Heart left ventricle (tissue), 16 donors: ENCODE measurements around the gene NSG2. TPM values are rescaled to one million over a fixed set of nuclear protein-coding genes. Genes with fewer than 3 reads are reported as not detected.
A peak's percentile ranks its signal among the peaks of the same experiment; 100 is the strongest.

Experiments used
- ATAC-seq, 4 donors: fragments of 200-7000 bp; cut with Tn5 transposase; one replicate each; pipeline ENCODE4 v1.9.1; 2020 to 2022; ENCODE audit warnings: moderate library complexity in 4 of 4, mild to moderate bottlenecking in 3 of 4, moderate number of reproducible peaks in 1 of 4
- DNase-seq, 5 donors: peaks; one replicate each; pipeline ENCODE4 v3.0.0-alpha.2; 2020
- H3K27ac ChIP-seq, 12 donors: fragments of 200-600 bp; sonication (generic) in 4 of 12; one replicate each; pipeline versions ENCODE4 v1.5.0 to v1.8.0; 2016 to 2022; ENCODE audit warnings: mild to moderate bottlenecking in 2 of 12
- H3K27me3 ChIP-seq, 9 donors: fragments of 200-600 bp; sonication (generic) in 2 of 9; one replicate each; pipeline versions ENCODE4 v1.5.1 to v1.8.0; 2016 to 2022; ENCODE audit warnings: mild to moderate bottlenecking in 3 of 9
- H3K36me3 ChIP-seq, 9 donors: fragments of 200-600 bp; sonication (generic) in 2 of 9; one replicate each; pipeline versions ENCODE4 v1.5.0 to v1.8.0; 2018 to 2022; ENCODE audit warnings: mild to moderate bottlenecking in 2 of 9
- H3K4me1 ChIP-seq, 12 donors: fragments of 200-600 bp; sonication (generic) in 4 of 12; one replicate each; pipeline versions ENCODE4 v1.5.0 to v1.8.0; 2016 to 2022; ENCODE audit warnings: mild to moderate bottlenecking in 3 of 12
- H3K4me3 ChIP-seq, 12 donors: fragments of 200-600 bp; sonication (generic) in 4 of 12; one replicate each; pipeline versions ENCODE4 v1.5.0 to v1.8.0; 2017 to 2022; ENCODE audit warnings: mild to moderate bottlenecking in 9 of 12, moderate library complexity in 4 of 12
- H3K9me3 ChIP-seq, 12 donors: fragments of 200-600 bp; sonication (generic) in 4 of 12; one replicate each; pipeline versions ENCODE4 v1.5.0 to v1.8.0; 2016 to 2022; ENCODE audit warnings: mild to moderate bottlenecking in 1 of 12
- CTCF ChIP-seq, 12 donors: fragments of 200-600 bp; sonication (generic) in 4 of 12; IDR thresholded peaks; one replicate each; pipeline versions ENCODE4 v1.5.0 to v1.8.0; 2018 to 2022; ENCODE audit warnings: antibody characterized with exemption in 12 of 12, mild to moderate bottlenecking in 5 of 12
- POLR2A ChIP-seq, 2 donors: fragments of 450-650 bp; IDR thresholded peaks; one replicate each; pipeline ENCODE4 v1.6.1; 2017; ENCODE audit warnings: antibody characterized with exemption in 2 of 2, mild to moderate bottlenecking in 2 of 2, moderate library complexity in 2 of 2
- WGBS, 4 donors: extraction: QIAGEN DNeasy Blood & Tissue Kit in 2 of 4; methylation state at CpG; one replicate each; pipeline versions ENCODE4 v1.1.5 to v1.1.7; 2013 to 2018; 5-methylcytosine and 5-hydroxymethylcytosine counted together
- intact Hi-C, 10 donors: fragments of 100-400 bp; cut with DNase I; formaldehyde crosslinking; loops; one replicate each; pipeline versions ENCODE4 v1.11.1 to v1.14.2; 2022
- polyA plus RNA-seq, 2 donors: library from polyadenylated mRNA; stranded (reverse); fragments of 200-250 nt; gene quantifications; one replicate each; pipeline ENCODE4 v1.2.3, GENCODE V29; 2013
- total RNA-seq, 9 donors: library from RNA; depleted of rRNA in 2 of 9; stranded (reverse); fragments of >200 nt in 2 of 9; fragmentation: NEBNext Ultra II Directional in 3 of 9; extraction: Animal tissue kit (Norgen Biotek cat#: 25700) in 3 of 9; gene quantifications; one replicate each; pipeline versions ENCODE4 v1.1.0 to v1.2.4, GENCODE V29; 2016 to 2023
- donor health status: ischemic (EF 13 %, LVEDD 7.1; RV severe dilation, severe dysfunction).
- donor health status: healthy with polysubstance abuse.
- donor health status: DM: no; HTN: yes; CAD: no.
- donor health status: DM: no; HTN: no; CAD: no.
- donor health status: ischemic (EF 25% LVEDD 6.9; RV normal size, moderate dysfunction).
- donor health status: ischemic (EF 25% LVEDD 5.7; RV mildly dilated, moderate dysfunction).
- donor health status: healthy.
- donor health status: DM: yes; HTN: yes; CAD: no.
- donor health status: ischemic (EF 35%, LVEDD 5.7; RV mildly dilated, moderate dysfunction).
- donor health status: nonischemic (EF 11% LVEDD 7.7; RV severe dilation, severe dysfunction).
- donor health status: DM: yes; HTN: yes; CAD: no.
- donor health status: PGD.
- donor health status: ischemic (EF 29% LVEDD 5.4; RV normal size, mild dysfunction).
- donor health status: nonischemic (EF 23%, LVEDD 6.1; RV moderate dilation, normal function).

NSG2 gene
- total and polyA plus RNA-seq, 11 donors: 0.30 to 1.7 (median 0.44) TPM; not detected in 4

- H3K9me3 ChIP-seq: no peaks in the 10 kb centered on the region
- no peak overlapping the region for H3K4me3 ChIP-seq
- no peak for ATAC-seq
- H3K4me1 ChIP-seq: peaks cover 0 to 7% (median 0%) of the 10 kb centered on the region in 12 donors
- H3K27me3 ChIP-seq: no peaks in the 10 kb centered on the region
- intact Hi-C loops: no loop called here
- no peak for DNase-seq
- WGBS, 4 donors: 87 to 93% (median 93%) methylated on average over 3 of the region's 3 CpGs
- no peaks in the 10 kb centered on the region for H3K36me3 ChIP-seq
- H3K27ac ChIP-seq: no peak overlapping the region
- no peak for TF ChIP-seq CTCF (IDR thresholded peaks at IDR 0.05)
- TF ChIP-seq POLR2A (IDR thresholded peaks at IDR 0.05): no peak
Measured at GRCh38 chr5:174053905-174054304, 8.4 kb downstream of the NSG2 start.

- Histone ChIP-seq H3K4me1 (peaks cover 0 to 7% (median 0%) of the 10 kb centered on the region in 12 donors), H3K4me3 (no peak overlapping the region), H3K27me3 (peaks cover 0 to 5% (median 0%) of the 10 kb centered on the region in 9 donors), H3K9me3 (peaks cover 0 to 13% (median 0%) of the 10 kb centered on the region in 12 donors), H3K36me3 (no peaks in the 10 kb centered on the region), H3K27ac (no peak overlapping the region)
- ATAC-seq (peak in 3 of 4 donors; percentile 62 to 84 (median 83)), DNase-seq (peak in 4 of 5 donors; percentile 16 to 67 (median 54))
- WGBS, 4 donors: 65 to 76% (median 66%) methylated on average over 4 of the region's 4 CpGs
- intact Hi-C loops: no loop called here
- TF ChIP-seq POLR2A (IDR thresholded peaks at IDR 0.05) (no peak), CTCF (IDR thresholded peaks at IDR 0.05) (peak in 1 of 12 donors; percentile 7)
Measured at GRCh38 chr5:174056064-174056847, 10.8 kb downstream of the NSG2 start.

- intact Hi-C loops: no loop called here
- Histone ChIP-seq H3K27ac (no peak overlapping the region), H3K4me3 (no peak overlapping the region), H3K27me3 (peaks cover 0 to 5% (median 0%) of the 10 kb centered on the region in 9 donors), H3K9me3 (peaks cover 0 to 13% (median 0%) of the 10 kb centered on the region in 12 donors), H3K36me3 (no peaks in the 10 kb centered on the region), H3K4me1 (peaks cover 0 to 7% (median 0%) of the 10 kb centered on the region in 12 donors)
- no peak for TF ChIP-seq CTCF (IDR thresholded peaks at IDR 0.05)
- no peak for TF ChIP-seq POLR2A (IDR thresholded peaks at IDR 0.05)
- 65 to 68% (median 66%) methylated on average over 6 of the region's 6 CpGs for WGBS, 4 donors
- ATAC-seq: no peak
- no peak for DNase-seq
Measured at GRCh38 chr5:174057206-174057605, 11.7 kb downstream of the NSG2 start.

- WGBS, 4 donors: 66 to 76% (median 70%) methylated on average over 2 of the region's 2 CpGs
- H3K27me3 ChIP-seq: peaks cover 0 to 6% (median 0%) of the 10 kb centered on the region in 9 donors
- H3K9me3 ChIP-seq: peaks cover 0 to 13% (median 0%) of the 10 kb centered on the region in 12 donors
- DNase-seq (no peak), ATAC-seq (no peak)
- no peak for TF ChIP-seq POLR2A (IDR thresholded peaks at IDR 0.05)
- TF ChIP-seq CTCF (IDR thresholded peaks at IDR 0.05): no peak
- H3K27ac ChIP-seq: no peak overlapping the region
- H3K4me3 ChIP-seq: no peak overlapping the region
- intact Hi-C loops: no loop called here
- peaks cover 0 to 7% (median 0%) of the 10 kb centered on the region in 12 donors for H3K4me1 ChIP-seq
- H3K36me3 ChIP-seq: no peaks in the 10 kb centered on the region
Measured at GRCh38 chr5:174058433-174059122, 13.1 kb downstream of the NSG2 start.
